ENCODE results near the gene HES1.

The HES1 gene

GRCh38 chr3:194101592-194102432, 34.1 kb upstream of the HES1 start:
- peaks cover 41 to 54% of the 10 kb centered on the region in 2 donors for H3K4me1 ChIP-seq (ENCODE audit: control insufficient read depth in 1 of 2, insufficient read depth in 2 of 2, low read length in 2 of 2)
- H3K36me3 ChIP-seq (ENCODE audit: control insufficient read depth in 1 of 2, insufficient read depth in 2 of 2, low read length in 2 of 2) = no peaks in the 10 kb centered on the region
- peak overlapping the region; percentile 28 to 42 for H3K4me3 ChIP-seq (ENCODE audit: low read depth in 1 of 2, low read length in 2 of 2)
- H3K27me3 ChIP-seq (ENCODE audit: control insufficient read depth in 1 of 2, insufficient read depth in 2 of 2, low read length in 2 of 2) = no peaks in the 10 kb centered on the region
- H3K27ac ChIP-seq (ENCODE audit: low read depth, low read length) = no peak overlapping the region
- no peaks in the 10 kb centered on the region for H3K9me3 ChIP-seq (ENCODE audit: control insufficient read depth in 1 of 2, low read length in 2 of 2)
- H3K9ac ChIP-seq (ENCODE audit: low read depth in 1 of 2, low read length in 2 of 2) = no peak overlapping the region

- Histone ChIP-seq H3K27ac (ENCODE audit: low read depth, low read length) (no peak overlapping the region), H3K36me3 (ENCODE audit: control insufficient read depth in 1 of 2, insufficient read depth in 2 of 2, low read length in 2 of 2) (no peaks in the 10 kb centered on the region), H3K27me3 (ENCODE audit: control insufficient read depth in 1 of 2, insufficient read depth in 2 of 2, low read length in 2 of 2) (no peaks in the 10 kb centered on the region), H3K9me3 (ENCODE audit: control insufficient read depth in 1 of 2, low read length in 2 of 2) (no peaks in the 10 kb centered on the region), H3K9ac (ENCODE audit: low read depth in 1 of 2, low read length in 2 of 2) (no peak overlapping the region), H3K4me1 (ENCODE audit: control insufficient read depth in 1 of 2, insufficient read depth in 2 of 2, low read length in 2 of 2) (peaks cover 41 to 54% of the 10 kb centered on the region in 2 donors), H3K4me3 (ENCODE audit: low read depth in 1 of 2, low read length in 2 of 2) (peak overlapping the region in 1 of 2 donors; percentile 42)
These were observed 33.5 kb upstream of the HES1 start for GRCh38 chr3:194102436-194102835.

GRCh38 chr3:194103505-194103904, 32.4 kb upstream of the HES1 start:
- Histone ChIP-seq H3K9ac (ENCODE audit: low read depth in 1 of 2, low read length in 2 of 2) (no peak overlapping the region), H3K27ac (ENCODE audit: low read depth, low read length) (no peak overlapping the region), H3K36me3 (ENCODE audit: control insufficient read depth in 1 of 2, insufficient read depth in 2 of 2, low read length in 2 of 2) (no peaks in the 10 kb centered on the region), H3K4me1 (ENCODE audit: control insufficient read depth in 1 of 2, insufficient read depth in 2 of 2, low read length in 2 of 2) (peaks cover 35 to 45% of the 10 kb centered on the region in 2 donors), H3K4me3 (ENCODE audit: low read depth in 1 of 2, low read length in 2 of 2) (no peak overlapping the region), H3K9me3 (ENCODE audit: control insufficient read depth in 1 of 2, low read length in 2 of 2) (no peaks in the 10 kb centered on the region), H3K27me3 (ENCODE audit: control insufficient read depth in 1 of 2, insufficient read depth in 2 of 2, low read length in 2 of 2) (no peaks in the 10 kb centered on the region)

GRCh38 chr3:194103983-194104751, 31.8 kb upstream of the HES1 start:
- H3K4me3 ChIP-seq (ENCODE audit: low read depth in 1 of 2, low read length in 2 of 2) = no peak overlapping the region
- H3K27me3 ChIP-seq (ENCODE audit: control insufficient read depth in 1 of 2, insufficient read depth in 2 of 2, low read length in 2 of 2) = no peaks in the 10 kb centered on the region
- peaks cover 35 to 48% of the 10 kb centered on the region in 2 donors for H3K4me1 ChIP-seq (ENCODE audit: control insufficient read depth in 1 of 2, insufficient read depth in 2 of 2, low read length in 2 of 2)

GRCh38 chr3:194105292-194105691, 30.7 kb upstream of the HES1 start:
- H3K4me1 ChIP-seq (ENCODE audit: control insufficient read depth in 1 of 2, insufficient read depth in 2 of 2, low read length in 2 of 2) = peaks cover 35 to 50% of the 10 kb centered on the region in 2 donors
- no peaks in the 10 kb centered on the region for H3K9me3 ChIP-seq (ENCODE audit: control insufficient read depth in 1 of 2, low read length in 2 of 2)
- H3K9ac ChIP-seq (ENCODE audit: low read depth in 1 of 2, low read length in 2 of 2) = no peak overlapping the region
- H3K27ac ChIP-seq (ENCODE audit: low read depth, low read length) = no peak overlapping the region
- H3K27me3 ChIP-seq (ENCODE audit: control insufficient read depth in 1 of 2, insufficient read depth in 2 of 2, low read length in 2 of 2) = no peaks in the 10 kb centered on the region
- no peaks in the 10 kb centered on the region for H3K36me3 ChIP-seq (ENCODE audit: control insufficient read depth in 1 of 2, insufficient read depth in 2 of 2, low read length in 2 of 2)
- no peak overlapping the region for H3K4me3 ChIP-seq (ENCODE audit: low read depth in 1 of 2, low read length in 2 of 2)

More at GRCh38 chr3:194103983-194104751, 31.8 kb upstream of the HES1 start:
- Histone ChIP-seq H3K9me3 (ENCODE audit: control insufficient read depth in 1 of 2, low read length in 2 of 2) (no peaks in the 10 kb centered on the region), H3K9ac (ENCODE audit: low read depth in 1 of 2, low read length in 2 of 2) (no peak overlapping the region), H3K27ac (ENCODE audit: low read depth, low read length) (no peak overlapping the region), H3K36me3 (ENCODE audit: control insufficient read depth in 1 of 2, insufficient read depth in 2 of 2, low read length in 2 of 2) (no peaks in the 10 kb centered on the region)

- Histone ChIP-seq H3K36me3 (ENCODE audit: control insufficient read depth in 1 of 2, insufficient read depth in 2 of 2, low read length in 2 of 2) (no peaks in the 10 kb centered on the region), H3K9me3 (ENCODE audit: control insufficient read depth in 1 of 2, low read length in 2 of 2) (no peaks in the 10 kb centered on the region), H3K4me1 (ENCODE audit: control insufficient read depth in 1 of 2, insufficient read depth in 2 of 2, low read length in 2 of 2) (peaks cover 22 to 32% of the 10 kb centered on the region in 2 donors), H3K27ac (ENCODE audit: low read depth, low read length) (no peak overlapping the region), H3K9ac (ENCODE audit: low read depth in 1 of 2, low read length in 2 of 2) (no peak overlapping the region), H3K4me3 (ENCODE audit: low read depth in 1 of 2, low read length in 2 of 2) (no peak overlapping the region), H3K27me3 (ENCODE audit: control insufficient read depth in 1 of 2, insufficient read depth in 2 of 2, low read length in 2 of 2) (no peaks in the 10 kb centered on the region)
These were observed 28.8 kb upstream of the HES1 start for GRCh38 chr3:194107107-194107506.

- no peak overlapping the region for H3K4me3 ChIP-seq (ENCODE audit: low read depth in 1 of 2, low read length in 2 of 2)
- no peaks in the 10 kb centered on the region for H3K9me3 ChIP-seq (ENCODE audit: control insufficient read depth in 1 of 2, low read length in 2 of 2)
- H3K9ac ChIP-seq (ENCODE audit: low read depth in 1 of 2, low read length in 2 of 2) = no peak overlapping the region
- no peaks in the 10 kb centered on the region for H3K36me3 ChIP-seq (ENCODE audit: control insufficient read depth in 1 of 2, insufficient read depth in 2 of 2, low read length in 2 of 2)
- no peaks in the 10 kb centered on the region for H3K27me3 ChIP-seq (ENCODE audit: control insufficient read depth in 1 of 2, insufficient read depth in 2 of 2, low read length in 2 of 2)
- H3K4me1 ChIP-seq (ENCODE audit: control insufficient read depth in 1 of 2, insufficient read depth in 2 of 2, low read length in 2 of 2) = peaks cover 15 to 20% of the 10 kb centered on the region in 2 donors
- H3K27ac ChIP-seq (ENCODE audit: low read depth, low read length) = no peak overlapping the region
These were observed 26.6 kb upstream of the HES1 start for GRCh38 chr3:194109192-194109863.

- Histone ChIP-seq H3K36me3 (ENCODE audit: control insufficient read depth in 1 of 2, insufficient read depth in 2 of 2, low read length in 2 of 2) (no peaks in the 10 kb centered on the region), H3K4me1 (ENCODE audit: control insufficient read depth in 1 of 2, insufficient read depth in 2 of 2, low read length in 2 of 2) (peaks cover 13 to 16% of the 10 kb centered on the region in 2 donors), H3K9ac (ENCODE audit: low read depth in 1 of 2, low read length in 2 of 2) (no peak overlapping the region), H3K27me3 (ENCODE audit: control insufficient read depth in 1 of 2, insufficient read depth in 2 of 2, low read length in 2 of 2) (no peaks in the 10 kb centered on the region), H3K9me3 (ENCODE audit: control insufficient read depth in 1 of 2, low read length in 2 of 2) (no peaks in the 10 kb centered on the region), H3K4me3 (ENCODE audit: low read depth in 1 of 2, low read length in 2 of 2) (no peak overlapping the region), H3K27ac (ENCODE audit: low read depth, low read length) (no peak overlapping the region)
These were observed 25.5 kb upstream of the HES1 start for GRCh38 chr3:194110483-194110882.

- Histone ChIP-seq H3K27me3 (ENCODE audit: control insufficient read depth in 1 of 2, insufficient read depth in 2 of 2, low read length in 2 of 2) (no peaks in the 10 kb centered on the region), H3K27ac (ENCODE audit: low read depth, low read length) (no peak overlapping the region), H3K36me3 (ENCODE audit: control insufficient read depth in 1 of 2, insufficient read depth in 2 of 2, low read length in 2 of 2) (no peaks in the 10 kb centered on the region), H3K9me3 (ENCODE audit: control insufficient read depth in 1 of 2, low read length in 2 of 2) (no peaks in the 10 kb centered on the region), H3K4me1 (ENCODE audit: control insufficient read depth in 1 of 2, insufficient read depth in 2 of 2, low read length in 2 of 2) (peaks cover 13 to 16% of the 10 kb centered on the region in 2 donors), H3K4me3 (ENCODE audit: low read depth in 1 of 2, low read length in 2 of 2) (no peak overlapping the region), H3K9ac (ENCODE audit: low read depth in 1 of 2, low read length in 2 of 2) (no peak overlapping the region)
These were observed 24.6 kb upstream of the HES1 start for GRCh38 chr3:194111336-194111735.
